ENCODE results near the gene ANK2.

GRCh38 chr4:113170805-113171468 is 121.5 kb downstream of the ANK2 start:
- TF ChIP-seq POLR2A (IDR thresholded peaks at IDR 0.05) (no peak), CTCF (IDR thresholded peaks at IDR 0.05) (no peak)

All from thyroid gland (tissue), 4 donors.